ENCODE results near the gene LRP6. TPM values are rescaled to one million over a fixed set of nuclear protein-coding genes. Genes with fewer than 3 reads are reported as not detected.

LRP6 gene
- total RNA-seq, 1 experiment from 2014 or later, result 62.4 TPM

DNA sequence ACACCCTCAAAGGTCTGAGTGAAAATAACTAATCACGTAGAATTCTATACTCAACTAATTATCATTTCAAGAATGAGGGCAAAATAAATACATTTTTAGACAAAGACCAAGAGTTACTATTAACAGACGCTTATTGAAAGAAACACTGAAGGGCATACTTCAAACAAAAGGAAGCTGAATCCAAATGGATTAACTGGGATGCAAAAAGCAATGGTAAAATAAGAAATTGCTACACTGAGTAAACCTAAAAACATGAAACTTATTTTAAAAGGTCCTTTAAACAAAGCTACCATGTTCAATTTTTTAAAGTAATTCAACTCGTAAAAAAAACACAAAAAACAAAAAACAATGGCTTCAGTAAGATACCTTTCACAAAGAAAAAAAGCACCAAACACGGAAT is 28.2 kb downstream of the LRP6 start:
- no peak overlapping the region for H3T11ph ChIP-seq (ENCODE audit: low read length)
- no peak overlapping the region for H3K27ac ChIP-seq (ENCODE audit: insufficient read length, low read depth, low read length)
- no peak overlapping the region for H3K9ac ChIP-seq (ENCODE audit: extremely low read depth, insufficient read length, low read length)
- WGBS (ENCODE audit: extremely low coverage, insufficient read length, low lambda C conversion rate), result no CpG with 5 or more reads among the region's 4 CpGs
- H4K8ac ChIP-seq (replicated peaks; ENCODE audit: insufficient read length, low read depth, low read length), result no peak overlapping the region
- H2AK5ac ChIP-seq (ENCODE audit: insufficient read length, low read length), result no peak overlapping the region
- peaks cover 4 to 7% (median 4%) of the 10 kb centered on the region in 3 experiments; a peak in 6 of 7 replicates for H3K36me3 Mint-ChIP-seq (ENCODE audit: insufficient read depth in 1 of 3, low read depth in 3 of 3)
- DNase-seq, result no peak
- no peak overlapping the region for H3K18ac ChIP-seq (ENCODE audit: insufficient read length, low read depth, low read length)
- no peaks in the 10 kb centered on the region for H3K27me3 ChIP-seq (ENCODE audit: insufficient read depth, low read length)
- TF ChIP-seq, protein P1, sequence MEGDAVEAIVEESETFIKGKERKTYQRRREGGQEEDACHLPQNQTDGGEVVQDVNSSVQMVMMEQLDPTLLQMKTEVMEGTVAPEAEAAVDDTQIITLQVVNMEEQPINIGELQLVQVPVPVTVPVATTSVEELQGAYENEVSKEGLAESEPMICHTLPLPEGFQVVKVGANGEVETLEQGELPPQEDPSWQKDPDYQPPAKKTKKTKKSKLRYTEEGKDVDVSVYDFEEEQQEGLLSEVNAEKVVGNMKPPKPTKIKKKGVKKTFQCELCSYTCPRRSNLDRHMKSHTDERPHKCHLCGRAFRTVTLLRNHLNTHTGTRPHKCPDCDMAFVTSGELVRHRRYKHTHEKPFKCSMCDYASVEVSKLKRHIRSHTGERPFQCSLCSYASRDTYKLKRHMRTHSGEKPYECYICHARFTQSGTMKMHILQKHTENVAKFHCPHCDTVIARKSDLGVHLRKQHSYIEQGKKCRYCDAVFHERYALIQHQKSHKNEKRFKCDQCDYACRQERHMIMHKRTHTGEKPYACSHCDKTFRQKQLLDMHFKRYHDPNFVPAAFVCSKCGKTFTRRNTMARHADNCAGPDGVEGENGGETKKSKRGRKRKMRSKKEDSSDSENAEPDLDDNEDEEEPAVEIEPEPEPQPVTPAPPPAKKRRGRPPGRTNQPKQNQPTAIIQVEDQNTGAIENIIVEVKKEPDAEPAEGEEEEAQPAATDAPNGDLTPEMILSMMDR (conservative IDR thresholded peaks at IDR 0.05), result no peak
- no peak overlapping the region for H3K14ac ChIP-seq (ENCODE audit: insufficient read depth, low read length)
- no peaks in the 10 kb centered on the region for H3K23me2 ChIP-seq (ENCODE audit: insufficient read length, low read depth, low read length, poor library complexity, severe bottlenecking)
- H2BK5ac ChIP-seq (ENCODE audit: insufficient read length, low read length), result no peak overlapping the region
- no peaks in the 10 kb centered on the region for H3K27me3 Mint-ChIP-seq (ENCODE audit: low read depth)
- H3K23ac ChIP-seq (ENCODE audit: insufficient read length, low read depth, low read length), result no peak overlapping the region
- 0 out of 5 replicates have a peak, but pooled peaks cover 0 to 3% of the 10 kb centered on the region in 2 experiments for H3K9me3 Mint-ChIP-seq
- no peaks in the 10 kb centered on the region for H3K4me1 ChIP-seq (ENCODE audit: insufficient read depth, low read length)
- H4K5ac ChIP-seq (ENCODE audit: insufficient read length, low read depth, low read length), result no peak overlapping the region
- H3K4ac ChIP-seq (ENCODE audit: low read depth, low read length), result no peak overlapping the region
- no peak overlapping the region for H2BK12ac ChIP-seq (ENCODE audit: insufficient read length, low read depth, low read length)
- H3K56ac ChIP-seq (ENCODE audit: insufficient read length, low read depth, low read length), result no peak overlapping the region
- H2BK120ac ChIP-seq (ENCODE audit: low read depth, low read length, poor library complexity, severe bottlenecking), result no peak overlapping the region
- H2AFZ ChIP-seq (ENCODE audit: low read length), result no peak overlapping the region
- H3K4me2 ChIP-seq (ENCODE audit: insufficient read depth, insufficient read length, low read length), result no peak overlapping the region
- H3K9me3 ChIP-seq (ENCODE audit: control insufficient read depth, low read depth, low read length), result no peaks in the 10 kb centered on the region
- peaks cover 45% of the 10 kb centered on the region for H3K79me2 ChIP-seq (ENCODE audit: insufficient read depth, low read length)
- no peak overlapping the region for H3K4me3 Mint-ChIP-seq
- H3K27ac Mint-ChIP-seq, result peak overlapping the region; percentile 23 to 87 (median 61); a peak in 6 of 7 replicates
- H2BK20ac ChIP-seq (ENCODE audit: low read depth, low read length, poor library complexity, severe bottlenecking), result no peak overlapping the region
- H3K4me1 Mint-ChIP-seq, result peaks cover 60 to 66% of the 10 kb centered on the region in 2 experiments
- H3K79me1 ChIP-seq (ENCODE audit: insufficient read depth, low read depth, low read length, poor library complexity, severe bottlenecking), result peaks cover 12% of the 10 kb centered on the region
- no peaks in the 10 kb centered on the region for H4K20me1 ChIP-seq (ENCODE audit: control insufficient read depth, insufficient read depth, insufficient read length)
- H4K91ac ChIP-seq (ENCODE audit: insufficient read length, low read depth, low read length), result no peak overlapping the region
- no peak overlapping the region for H2BK15ac ChIP-seq (ENCODE audit: low read depth, low read length)
